Measurements from ENCODE around the gene ADTRP.

ADTRP gene

GRCh38 chr6:11722805-11723631 lies 55.6 kb downstream of the ADTRP start:
- TF ChIP-seq CTCF (IDR thresholded peaks at IDR 0.05), result no peak

GRCh38 chr6:11722220-11722619 lies 56.4 kb downstream of the ADTRP start:
- no peaks in the 10 kb centered on the region for H3K27me3 ChIP-seq (ENCODE audit: control insufficient read depth, insufficient read depth, low read length)
- no peak overlapping the region for H2AFZ ChIP-seq
- no peaks in the 10 kb centered on the region for H3K79me2 ChIP-seq
- no peak overlapping the region for H3K27ac ChIP-seq
- no peak overlapping the region for H3K4me2 ChIP-seq (ENCODE audit: low read length)
- no peak for TF ChIP-seq CTCF (IDR thresholded peaks at IDR 0.05)
- no peak overlapping the region for H3K9ac ChIP-seq
- H3K4me3 ChIP-seq (ENCODE audit: low read depth, low read length), result no peak overlapping the region
- no peaks in the 10 kb centered on the region for H3K4me1 ChIP-seq
- H3K36me3 ChIP-seq (ENCODE audit: control insufficient read depth, insufficient read depth, low read length), result no peaks in the 10 kb centered on the region
- H3K9me3 ChIP-seq (ENCODE audit: control insufficient read depth, low read length), result no peaks in the 10 kb centered on the region

More at GRCh38 chr6:11722805-11723631, 55.6 kb downstream of the ADTRP start:
- Histone ChIP-seq H3K79me2 (no peaks in the 10 kb centered on the region), H3K9ac (no peak overlapping the region), H3K4me1 (no peaks in the 10 kb centered on the region), H3K27me3 (ENCODE audit: control insufficient read depth, insufficient read depth, low read length) (no peaks in the 10 kb centered on the region), H3K36me3 (ENCODE audit: control insufficient read depth, insufficient read depth, low read length) (no peaks in the 10 kb centered on the region), H3K4me2 (ENCODE audit: low read length) (no peak overlapping the region), H3K9me3 (ENCODE audit: control insufficient read depth, low read length) (no peaks in the 10 kb centered on the region), H3K4me3 (ENCODE audit: low read depth, low read length) (no peak overlapping the region), H2AFZ (no peak overlapping the region), H3K27ac (no peak overlapping the region)

GRCh38 chr6:11718463-11718862 lies 60.1 kb downstream of the ADTRP start:
- Histone ChIP-seq H3K36me3 (ENCODE audit: control insufficient read depth, insufficient read depth, low read length) (no peaks in the 10 kb centered on the region), H3K9me3 (ENCODE audit: control insufficient read depth, low read length) (no peaks in the 10 kb centered on the region), H2AFZ (no peak overlapping the region), H3K27me3 (ENCODE audit: control insufficient read depth, insufficient read depth, low read length) (no peaks in the 10 kb centered on the region), H3K79me2 (no peaks in the 10 kb centered on the region), H3K4me1 (no peaks in the 10 kb centered on the region), H3K4me3 (ENCODE audit: low read depth, low read length) (no peak overlapping the region), H3K4me2 (ENCODE audit: low read length) (no peak overlapping the region), H3K27ac (no peak overlapping the region), H3K9ac (no peak overlapping the region)
- TF ChIP-seq CTCF (IDR thresholded peaks at IDR 0.05), result no peak

GRCh38 chr6:11718031-11718430 lies 60.6 kb downstream of the ADTRP start:
- H3K4me2 ChIP-seq (ENCODE audit: low read length), result no peak overlapping the region
- H3K27ac ChIP-seq, result no peak overlapping the region
- H3K4me3 ChIP-seq (ENCODE audit: low read depth, low read length), result no peak overlapping the region
- no peaks in the 10 kb centered on the region for H3K79me2 ChIP-seq
- no peaks in the 10 kb centered on the region for H3K4me1 ChIP-seq
- no peak for TF ChIP-seq CTCF (IDR thresholded peaks at IDR 0.05)
- H3K36me3 ChIP-seq (ENCODE audit: control insufficient read depth, insufficient read depth, low read length), result no peaks in the 10 kb centered on the region
- no peaks in the 10 kb centered on the region for H3K9me3 ChIP-seq (ENCODE audit: control insufficient read depth, low read length)
- H3K9ac ChIP-seq, result no peak overlapping the region
- H3K27me3 ChIP-seq (ENCODE audit: control insufficient read depth, insufficient read depth, low read length), result no peaks in the 10 kb centered on the region
- no peak overlapping the region for H2AFZ ChIP-seq

GRCh38 chr6:11714798-11715285 lies 63.8 kb downstream of the ADTRP start:
- Histone ChIP-seq H3K4me3 (ENCODE audit: low read depth, low read length) (peak overlapping the region; percentile 12), H3K9me3 (ENCODE audit: control insufficient read depth, low read length) (no peaks in the 10 kb centered on the region), H3K4me2 (ENCODE audit: low read length) (peak overlapping the region; percentile 13), H3K36me3 (ENCODE audit: control insufficient read depth, insufficient read depth, low read length) (no peaks in the 10 kb centered on the region), H3K4me1 (peaks cover 8% of the 10 kb centered on the region), H3K27ac (no peak overlapping the region), H2AFZ (peak overlapping the region; percentile 36), H3K79me2 (no peaks in the 10 kb centered on the region), H3K27me3 (ENCODE audit: control insufficient read depth, insufficient read depth, low read length) (no peaks in the 10 kb centered on the region), H3K9ac (no peak overlapping the region)
- TF ChIP-seq CTCF (IDR thresholded peaks at IDR 0.05), result no peak
